Heart left ventricle (tissue), 16 donors: Measurements from ENCODE around the gene CAMK2D. TPM values are rescaled to one million over a fixed set of nuclear protein-coding genes. Genes with fewer than 3 reads are reported as not detected.

Experiments used
- ATAC-seq, 4 donors: fragments of 200-7000 bp; cut with Tn5 transposase; one replicate each; pipeline ENCODE4 v1.9.1; 2020 to 2022; ENCODE audit warnings: moderate library complexity in 4 of 4, mild to moderate bottlenecking in 3 of 4, moderate number of reproducible peaks in 1 of 4
- DNase-seq, 5 donors: peaks; one replicate each; pipeline ENCODE4 v3.0.0-alpha.2; 2020
- H3K27ac ChIP-seq, 12 donors: fragments of 200-600 bp; sonication (generic) in 4 of 12; one replicate each; pipeline versions ENCODE4 v1.5.0 to v1.8.0; 2016 to 2022; ENCODE audit warnings: mild to moderate bottlenecking in 2 of 12
- H3K27me3 ChIP-seq, 9 donors: fragments of 200-600 bp; sonication (generic) in 2 of 9; one replicate each; pipeline versions ENCODE4 v1.5.1 to v1.8.0; 2016 to 2022; ENCODE audit warnings: mild to moderate bottlenecking in 3 of 9
- H3K36me3 ChIP-seq, 9 donors: fragments of 200-600 bp; sonication (generic) in 2 of 9; one replicate each; pipeline versions ENCODE4 v1.5.0 to v1.8.0; 2018 to 2022; ENCODE audit warnings: mild to moderate bottlenecking in 2 of 9
- H3K4me1 ChIP-seq, 12 donors: fragments of 200-600 bp; sonication (generic) in 4 of 12; one replicate each; pipeline versions ENCODE4 v1.5.0 to v1.8.0; 2016 to 2022; ENCODE audit warnings: mild to moderate bottlenecking in 3 of 12
- H3K4me3 ChIP-seq, 12 donors: fragments of 200-600 bp; sonication (generic) in 4 of 12; one replicate each; pipeline versions ENCODE4 v1.5.0 to v1.8.0; 2017 to 2022; ENCODE audit warnings: mild to moderate bottlenecking in 9 of 12, moderate library complexity in 4 of 12
- H3K9me3 ChIP-seq, 12 donors: fragments of 200-600 bp; sonication (generic) in 4 of 12; one replicate each; pipeline versions ENCODE4 v1.5.0 to v1.8.0; 2016 to 2022; ENCODE audit warnings: mild to moderate bottlenecking in 1 of 12
- CTCF ChIP-seq, 12 donors: fragments of 200-600 bp; sonication (generic) in 4 of 12; IDR thresholded peaks; one replicate each; pipeline versions ENCODE4 v1.5.0 to v1.8.0; 2018 to 2022; ENCODE audit warnings: antibody characterized with exemption in 12 of 12, mild to moderate bottlenecking in 5 of 12
- POLR2A ChIP-seq, 2 donors: fragments of 450-650 bp; IDR thresholded peaks; one replicate each; pipeline ENCODE4 v1.6.1; 2017; ENCODE audit warnings: antibody characterized with exemption in 2 of 2, mild to moderate bottlenecking in 2 of 2, moderate library complexity in 2 of 2
- WGBS, 4 donors: extraction: QIAGEN DNeasy Blood & Tissue Kit in 2 of 4; methylation state at CpG; one replicate each; pipeline versions ENCODE4 v1.1.5 to v1.1.7; 2013 to 2018; 5-methylcytosine and 5-hydroxymethylcytosine counted together
- intact Hi-C, 10 donors: fragments of 100-400 bp; cut with DNase I; formaldehyde crosslinking; loops; one replicate each; pipeline versions ENCODE4 v1.11.1 to v1.14.2; 2022
- polyA plus RNA-seq, 2 donors: library from polyadenylated mRNA; stranded (reverse); fragments of 200-250 nt; gene quantifications; one replicate each; pipeline ENCODE4 v1.2.3, GENCODE V29; 2013
- total RNA-seq, 9 donors: library from RNA; depleted of rRNA in 2 of 9; stranded (reverse); fragments of >200 nt in 2 of 9; fragmentation: NEBNext Ultra II Directional in 3 of 9; extraction: Animal tissue kit (Norgen Biotek cat#: 25700) in 3 of 9; gene quantifications; one replicate each; pipeline versions ENCODE4 v1.1.0 to v1.2.4, GENCODE V29; 2016 to 2023
- donor health status: ischemic (EF 13 %, LVEDD 7.1; RV severe dilation, severe dysfunction).
- donor health status: healthy with polysubstance abuse.
- donor health status: DM: no; HTN: yes; CAD: no.
- donor health status: DM: no; HTN: no; CAD: no.
- donor health status: ischemic (EF 25% LVEDD 6.9; RV normal size, moderate dysfunction).
- donor health status: ischemic (EF 25% LVEDD 5.7; RV mildly dilated, moderate dysfunction).
- donor health status: healthy.
- donor health status: DM: yes; HTN: yes; CAD: no.
- donor health status: ischemic (EF 35%, LVEDD 5.7; RV mildly dilated, moderate dysfunction).
- donor health status: nonischemic (EF 11% LVEDD 7.7; RV severe dilation, severe dysfunction).
- donor health status: DM: yes; HTN: yes; CAD: no.
- donor health status: PGD.
- donor health status: ischemic (EF 29% LVEDD 5.4; RV normal size, mild dysfunction).
- donor health status: nonischemic (EF 23%, LVEDD 6.1; RV moderate dilation, normal function).

CAMK2D gene
- total and polyA plus RNA-seq, 11 donors, result 40.9 to 294 (median 215) TPM

- peaks cover 0 to 2% (median 0%) of the 10 kb centered on the region in 12 donors for H3K9me3 ChIP-seq
- intact Hi-C loops, result no loop called here
- H3K27ac ChIP-seq, result peak overlapping the region in 9 of 12 donors; percentile 1 to 54 (median 36)
- DNase-seq (no peak), ATAC-seq (peak in 2 of 4 donors; percentile 48 to 51)
- TF ChIP-seq POLR2A (IDR thresholded peaks at IDR 0.05), result no peak
- no peak for TF ChIP-seq CTCF (IDR thresholded peaks at IDR 0.05)
- H3K4me3 ChIP-seq, result no peak overlapping the region
- H3K4me1 ChIP-seq, result peaks cover 8 to 75% (median 49%) of the 10 kb centered on the region in 12 donors
- no peaks in the 10 kb centered on the region for H3K36me3 ChIP-seq
- no peaks in the 10 kb centered on the region for H3K27me3 ChIP-seq
- 36 to 49% (median 44%) methylated on average over 2 of the region's 2 CpGs for WGBS, 4 donors
Measured at GRCh38 chr4:113675731-113676697, 85.5 kb downstream of the CAMK2D start.

- intact Hi-C loops, result no loop called here
- Histone ChIP-seq H3K4me3 (no peak overlapping the region), H3K4me1 (peaks cover 8 to 72% (median 51%) of the 10 kb centered on the region in 12 donors), H3K36me3 (no peaks in the 10 kb centered on the region), H3K27me3 (no peaks in the 10 kb centered on the region), H3K9me3 (no peaks in the 10 kb centered on the region), H3K27ac (peak overlapping the region in 6 of 12 donors; percentile 8 to 34 (median 22))
- TF ChIP-seq POLR2A (IDR thresholded peaks at IDR 0.05) (no peak), CTCF (IDR thresholded peaks at IDR 0.05) (no peak)
- ATAC-seq (peak in 1 of 4 donors; percentile 9), DNase-seq (no peak)
- WGBS, 4 donors, result 46 to 62% (median 48%) methylated on average over 2 of the region's 2 CpGs
Measured at GRCh38 chr4:113674733-113675132, 86.8 kb downstream of the CAMK2D start.

- Histone ChIP-seq H3K9me3 (no peaks in the 10 kb centered on the region), H3K4me3 (no peak overlapping the region), H3K27me3 (no peaks in the 10 kb centered on the region), H3K4me1 (peaks cover 8 to 72% (median 51%) of the 10 kb centered on the region in 12 donors), H3K36me3 (peaks cover 0 to 3% (median 0%) of the 10 kb centered on the region in 9 donors), H3K27ac (peak overlapping the region in 6 of 12 donors; percentile 8 to 34 (median 22))
- ATAC-seq (peak in 2 of 4 donors; percentile 35 to 50), DNase-seq (peak in 2 of 5 donors; percentile 31 to 35)
- WGBS, 4 donors, result 81 to 95% (median 92%) methylated on average over 1 of the region's 1 CpG
- intact Hi-C loops, result no loop called here
- no peak for TF ChIP-seq POLR2A (IDR thresholded peaks at IDR 0.05)
- TF ChIP-seq CTCF (IDR thresholded peaks at IDR 0.05), result no peak
Measured at GRCh38 chr4:113674251-113674650, 87.3 kb downstream of the CAMK2D start.

- Histone ChIP-seq H3K4me1 (peaks cover 8 to 66% (median 48%) of the 10 kb centered on the region in 12 donors), H3K27me3 (no peaks in the 10 kb centered on the region), H3K4me3 (no peak overlapping the region), H3K9me3 (no peaks in the 10 kb centered on the region), H3K27ac (peak overlapping the region in 6 of 12 donors; percentile 3 to 21 (median 12)), H3K36me3 (peaks cover 0 to 4% (median 0%) of the 10 kb centered on the region in 9 donors)
- no peak for TF ChIP-seq POLR2A (IDR thresholded peaks at IDR 0.05)
- TF ChIP-seq CTCF (IDR thresholded peaks at IDR 0.05), result no peak
- intact Hi-C loops, result no loop called here
- 77 to 92% (median 82%) methylated on average over 2 of the region's 2 CpGs for WGBS, 4 donors
- DNase-seq (no peak), ATAC-seq (peak; percentile 18 to 57 (median 45))
Measured at GRCh38 chr4:113673450-113673849, 88.1 kb downstream of the CAMK2D start.
